ENCODE measurements around the gene UTS2B. TPM values are rescaled to one million over a fixed set of nuclear protein-coding genes. Genes with fewer than 3 reads are reported as not detected.

The UTS2B gene
- total RNA-seq, 1 donor from 2014 or later: 0.70 TPM

DNA sequence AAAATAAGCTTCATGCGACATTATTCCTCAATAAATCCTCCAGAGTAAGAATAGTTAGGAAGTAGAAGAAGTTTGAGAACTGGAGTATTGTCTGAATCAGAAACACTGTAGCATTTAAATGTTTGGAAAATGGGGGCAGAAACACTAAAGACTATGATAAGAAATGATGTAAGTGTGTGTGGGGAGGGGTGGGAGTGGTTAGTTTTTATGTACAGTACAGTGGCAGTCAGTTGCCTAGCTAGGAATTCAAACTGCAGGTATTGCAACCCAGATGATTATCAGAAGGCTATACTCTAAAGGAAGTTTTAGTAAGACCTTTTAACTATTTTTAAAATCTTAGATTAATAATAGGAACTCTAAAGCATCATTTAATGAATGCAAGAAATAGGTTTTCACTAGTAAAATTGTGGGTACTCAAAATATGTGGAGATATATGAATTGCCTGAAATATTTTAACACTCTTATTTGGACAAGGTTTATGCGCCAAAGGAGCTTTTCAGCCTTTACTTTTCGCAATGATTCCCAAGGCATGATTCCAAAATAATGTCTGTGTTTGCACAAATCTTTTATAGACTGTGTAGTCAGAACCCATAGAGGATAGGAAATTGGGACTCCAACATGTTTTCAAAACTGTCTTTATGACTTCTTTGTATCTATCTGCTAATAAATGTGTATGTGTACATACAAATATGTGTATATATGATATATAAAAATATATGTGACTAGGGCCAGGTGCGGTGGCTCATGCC, 9.1 kb downstream of the UTS2B start:
- DNase-seq (ENCODE audit: low spot score): no peak

DNA sequence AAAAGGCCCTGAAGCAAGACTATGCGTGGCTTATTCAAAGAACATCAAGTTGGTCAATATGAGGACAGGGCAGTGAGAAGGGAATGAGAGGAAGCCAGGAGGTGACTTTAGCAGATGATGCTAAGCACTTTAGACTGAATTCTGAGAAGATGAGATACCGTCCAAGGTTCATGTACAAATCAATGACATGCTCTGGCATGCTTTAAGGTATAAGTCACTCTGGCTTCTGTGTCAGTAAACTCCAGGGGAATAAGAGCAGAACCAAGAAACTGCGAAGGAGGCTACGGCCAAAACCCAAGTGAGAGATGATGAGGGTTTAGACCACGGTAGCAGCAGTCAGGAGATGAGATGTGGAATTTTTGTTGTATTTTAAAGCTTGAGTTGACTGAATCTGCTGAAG, 10.0 kb downstream of the UTS2B start:
- no peak for DNase-seq (ENCODE audit: low spot score)

DNA sequence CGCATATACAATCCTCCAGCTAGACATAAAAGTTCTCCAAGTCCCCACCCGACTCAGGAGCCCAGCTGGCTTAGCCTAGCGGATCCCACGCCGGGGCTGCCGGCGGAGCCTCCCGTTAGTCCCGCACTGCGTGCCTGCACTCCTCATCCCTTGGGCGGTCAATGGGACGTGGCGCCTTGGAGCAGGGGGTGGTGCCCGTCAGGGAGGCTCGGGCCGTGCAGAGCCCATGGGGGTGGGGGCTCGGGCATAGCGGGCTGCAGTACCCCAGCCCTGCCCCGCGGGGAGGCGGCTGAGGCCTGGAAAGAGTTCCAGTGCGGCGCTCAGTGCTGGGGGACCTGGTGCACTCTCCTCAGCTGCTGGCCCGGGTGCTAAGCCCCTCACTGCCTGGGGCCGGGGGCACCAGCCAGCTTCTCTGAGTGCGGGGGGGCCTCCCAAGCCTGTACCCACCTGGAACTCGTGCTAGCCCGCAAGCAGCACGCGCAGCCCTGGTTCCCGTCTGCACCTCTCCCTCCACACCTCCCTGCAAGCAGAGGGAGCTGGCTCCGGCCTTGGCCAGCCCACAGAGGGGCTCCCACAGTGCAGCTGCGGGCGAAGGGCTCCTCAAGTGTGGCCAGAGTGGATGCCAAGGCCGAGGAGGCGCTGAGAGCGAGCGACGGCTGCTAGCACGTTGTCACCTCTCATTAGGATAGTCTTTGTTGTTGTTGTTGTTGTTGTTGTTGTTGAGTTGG, 13.3 kb downstream of the UTS2B start:
- no peak for DNase-seq (ENCODE audit: low spot score)

DNA sequence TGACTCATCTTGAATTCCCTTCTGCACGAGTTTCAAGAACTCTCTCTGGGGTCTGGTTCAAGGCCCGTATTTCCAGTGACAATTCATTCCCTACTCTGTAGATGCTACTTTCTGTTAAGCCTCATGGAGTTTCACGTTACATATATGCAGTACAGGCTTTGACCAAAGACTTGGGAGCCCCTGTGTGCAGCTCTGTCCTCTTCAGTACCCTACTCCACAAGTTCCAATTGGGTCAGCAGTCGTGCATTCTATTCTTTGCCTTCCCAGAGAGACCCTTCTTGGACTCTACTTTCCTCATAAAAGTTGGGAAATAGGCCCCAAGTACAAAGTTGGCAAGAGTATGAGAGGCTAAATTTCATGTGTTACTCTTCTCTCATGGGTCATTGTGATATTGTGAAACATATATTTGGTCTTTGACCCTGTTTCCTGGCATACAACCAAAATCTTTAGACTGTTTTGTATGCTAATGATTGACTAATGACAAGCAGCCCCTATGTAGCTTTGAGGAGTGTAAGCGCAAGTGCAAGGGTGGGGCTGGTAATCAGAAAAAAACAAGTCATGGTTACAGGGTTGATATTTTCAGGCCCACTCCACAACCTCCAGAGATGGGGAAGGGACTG, 16.1 kb downstream of the UTS2B start:
- DNase-seq (ENCODE audit: low spot score): no peak

DNA sequence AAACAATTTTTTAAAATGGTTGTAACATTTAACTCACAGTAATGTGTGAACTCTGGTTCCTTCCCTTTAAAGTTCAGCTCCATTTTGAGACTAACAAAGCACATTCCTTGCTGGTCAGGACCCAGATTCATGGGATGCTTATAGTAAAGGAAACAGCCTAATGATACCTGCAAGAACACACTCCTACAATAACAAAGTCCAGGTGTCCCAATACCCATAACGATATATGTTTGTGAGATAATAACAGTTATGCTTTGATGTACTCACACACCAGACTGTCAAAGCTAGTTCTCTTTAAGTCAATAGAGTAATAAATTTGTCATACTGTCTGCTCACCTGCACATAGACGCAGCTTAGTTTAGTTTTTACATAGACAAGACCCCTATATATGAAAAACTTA, 17.0 kb downstream of the UTS2B start:
- no peak for DNase-seq (ENCODE audit: low spot score)

DNA sequence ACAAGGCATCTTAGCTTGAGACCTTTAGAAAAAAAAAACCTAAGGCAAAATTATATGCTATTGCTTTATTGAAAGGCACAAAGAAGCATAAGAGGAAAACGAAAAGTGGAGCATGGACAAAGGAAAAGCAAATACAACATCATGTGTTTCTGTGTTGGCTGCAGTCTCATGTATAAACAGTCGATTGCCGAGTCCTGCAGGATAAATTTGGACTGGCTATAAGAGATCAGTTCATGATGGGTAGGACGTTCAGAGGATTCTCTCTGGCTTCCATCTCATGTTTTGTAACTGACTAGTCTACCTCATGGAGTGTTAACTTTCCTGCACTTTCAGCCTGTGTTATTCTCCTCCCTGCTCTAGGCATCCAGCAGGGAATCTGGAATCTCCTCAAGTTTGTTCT, 23.0 kb downstream of the UTS2B start:
- no peak for DNase-seq (ENCODE audit: low spot score)

DNA sequence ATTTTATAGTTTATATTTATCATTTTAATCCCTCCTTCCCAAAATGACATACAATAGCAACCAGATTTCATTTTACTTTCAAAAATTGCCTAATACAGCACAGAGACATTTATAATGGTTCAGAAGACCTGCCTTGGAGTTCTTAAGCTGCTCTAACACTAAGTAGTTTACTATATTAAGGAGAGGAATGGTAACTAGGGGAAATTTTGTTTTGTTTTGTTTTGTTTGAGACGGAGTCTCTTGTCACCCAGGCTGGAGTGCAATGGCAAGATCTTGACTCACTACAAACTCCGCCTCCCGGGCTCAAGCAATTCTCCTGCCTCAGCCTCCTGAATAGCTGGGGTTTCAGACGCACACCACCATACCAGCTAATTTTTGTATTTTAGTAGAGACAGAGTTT, 23.9 kb downstream of the UTS2B start:
- no peak for DNase-seq (ENCODE audit: low spot score)

DNA sequence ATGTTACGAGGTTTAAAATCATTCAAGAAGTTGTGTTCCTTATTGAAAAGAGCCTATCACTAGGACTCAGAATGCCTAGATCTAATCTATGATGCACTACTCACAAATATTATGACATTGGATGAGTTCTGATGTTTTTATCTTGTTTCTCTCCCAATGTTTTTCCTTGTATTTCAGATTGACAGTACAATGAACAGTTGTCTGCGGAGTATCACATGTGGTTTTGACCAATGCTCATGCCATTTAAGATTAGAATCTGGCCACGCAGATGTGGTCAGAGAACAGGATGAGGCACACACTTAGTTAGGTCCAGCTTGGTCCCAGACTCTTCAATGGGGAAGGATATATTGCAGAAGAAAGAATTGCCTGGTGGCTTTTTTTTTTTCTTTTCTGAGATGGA, 26.7 kb downstream of the UTS2B start:
- DNase-seq (ENCODE audit: low spot score): no peak

DNA sequence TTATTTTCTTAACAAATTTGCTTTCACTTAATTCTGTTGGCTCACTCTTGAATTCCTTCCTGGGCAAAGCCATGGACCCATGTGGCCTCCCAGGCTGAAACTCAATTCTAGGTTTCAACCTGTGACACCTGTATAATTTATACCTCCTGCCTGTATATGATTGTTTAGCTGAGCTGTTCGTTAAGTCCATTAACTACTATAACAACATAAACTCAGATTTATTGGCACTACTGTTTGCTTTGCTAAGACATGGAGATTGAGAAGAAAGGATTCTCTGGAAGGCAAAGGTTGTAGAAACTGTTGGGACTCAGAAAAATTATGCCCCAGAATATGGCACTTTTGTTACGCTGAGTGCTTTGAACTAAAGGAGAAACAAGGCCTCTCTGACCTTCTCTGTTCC, 27.9 kb downstream of the UTS2B start:
- no peak for DNase-seq (ENCODE audit: low spot score)

DNA sequence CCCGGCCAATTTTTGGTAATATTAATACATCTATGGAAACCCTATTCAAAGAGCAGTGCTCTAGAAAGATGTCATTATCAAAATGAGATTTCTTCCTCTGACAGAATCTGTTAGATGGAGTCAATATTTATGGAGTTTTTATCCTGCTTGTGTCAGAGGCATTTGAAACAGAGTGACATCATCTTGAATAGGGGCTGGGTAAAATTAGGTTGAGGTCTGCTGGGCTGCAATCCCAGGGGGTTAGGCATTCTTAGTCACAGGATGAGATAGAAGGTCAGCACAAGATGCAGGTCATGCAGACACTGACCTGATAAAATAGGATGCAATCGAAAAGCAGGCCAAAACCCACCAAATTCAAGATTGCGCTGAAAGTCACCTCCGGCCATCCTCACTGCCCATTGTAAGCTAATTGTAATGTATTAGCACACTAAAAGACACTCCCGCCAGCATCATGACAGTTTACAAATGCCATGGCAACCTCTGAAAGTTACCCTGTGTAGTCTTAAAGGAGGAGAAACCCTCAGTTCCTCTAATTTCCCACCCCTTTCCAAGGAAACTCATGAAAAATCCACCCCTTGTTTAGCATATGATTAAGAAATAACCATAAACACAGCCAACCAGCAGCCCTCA, 28.4 kb downstream of the UTS2B start:
- DNase-seq (ENCODE audit: low spot score): no peak

DNA sequence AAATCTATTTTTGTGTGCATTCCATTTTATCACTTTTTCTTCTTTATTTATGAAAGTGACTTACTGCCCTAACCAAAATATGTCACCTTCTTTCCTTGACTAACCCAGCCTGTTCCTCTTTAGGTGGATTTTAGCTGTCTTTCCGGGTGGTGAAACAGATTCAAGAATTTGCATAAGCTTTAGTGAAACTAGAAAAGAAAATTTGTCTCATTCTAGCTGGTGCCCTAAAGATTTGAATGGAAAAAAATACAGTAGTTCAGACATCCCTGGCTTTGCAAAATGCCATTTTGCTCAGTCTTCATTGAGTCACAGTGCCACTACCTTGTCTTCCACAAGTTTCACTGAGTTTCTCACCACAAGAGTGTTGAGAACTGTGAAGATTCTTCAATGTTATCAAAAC, 29.3 kb downstream of the UTS2B start:
- no peak for DNase-seq (ENCODE audit: low spot score)

DNA sequence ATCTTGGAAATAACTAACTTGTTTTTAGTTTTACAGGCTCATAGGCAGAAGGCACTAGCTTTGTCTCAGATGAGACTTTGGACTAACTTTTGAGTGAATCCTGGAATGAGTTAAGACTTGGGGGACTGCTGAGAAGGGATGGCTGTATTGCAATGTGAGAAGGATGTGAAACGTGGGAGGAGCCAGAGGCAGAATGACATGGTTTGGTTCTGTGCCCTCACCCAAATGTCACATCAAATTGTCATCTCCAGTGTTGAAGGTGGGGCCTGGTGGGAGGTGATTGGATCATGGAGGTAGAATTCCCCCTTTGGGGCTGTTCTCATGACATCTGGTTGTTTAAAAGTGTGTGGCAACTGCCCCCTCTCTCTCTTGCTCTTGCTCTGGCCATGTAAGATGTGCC, 29.9 kb downstream of the UTS2B start:
- DNase-seq (ENCODE audit: low spot score): no peak

DNA sequence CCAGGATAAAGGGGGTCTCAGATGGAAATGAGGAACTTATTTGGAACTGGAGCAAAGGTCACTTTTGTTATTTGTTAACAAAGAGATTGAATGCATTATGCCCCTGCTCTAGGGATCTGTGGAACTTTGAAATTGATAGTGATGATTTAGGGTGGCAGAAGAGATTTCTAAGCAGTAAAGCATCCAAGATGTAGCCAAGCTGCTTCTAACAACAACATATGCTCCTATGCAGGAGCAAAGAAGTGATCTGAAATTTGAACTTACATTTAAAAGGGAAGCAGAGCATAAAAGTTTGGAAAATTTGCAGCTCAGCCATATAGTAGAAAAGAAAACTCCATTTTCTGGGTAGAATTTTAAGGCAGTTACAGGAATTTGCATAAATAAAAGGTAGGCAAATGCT, 31.5 kb downstream of the UTS2B start:
- no peak for DNase-seq (ENCODE audit: low spot score)

DNA sequence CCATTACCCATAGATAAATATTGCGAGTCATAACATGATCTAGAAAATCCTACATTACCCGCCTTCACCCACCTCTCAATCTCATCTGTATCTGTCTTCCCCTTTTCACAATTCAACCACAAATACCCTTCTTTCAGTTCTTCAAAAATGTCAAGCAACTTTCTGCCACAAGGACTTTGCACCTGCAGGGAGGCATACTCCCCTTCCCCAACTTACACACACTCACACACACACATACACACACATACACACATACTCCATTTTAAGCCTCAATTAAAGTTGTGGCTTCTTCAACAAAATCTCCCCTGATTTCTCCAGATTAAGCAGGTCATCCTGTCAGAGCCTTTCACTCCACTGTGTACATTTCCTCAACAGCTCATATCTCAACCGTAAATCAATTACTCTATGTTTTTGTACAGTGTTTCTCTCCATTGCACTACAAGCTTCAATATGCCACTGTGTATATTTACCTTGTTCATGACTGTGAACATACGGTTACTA, 34.2 kb downstream of the UTS2B start:
- DNase-seq (ENCODE audit: low spot score): no peak

DNA sequence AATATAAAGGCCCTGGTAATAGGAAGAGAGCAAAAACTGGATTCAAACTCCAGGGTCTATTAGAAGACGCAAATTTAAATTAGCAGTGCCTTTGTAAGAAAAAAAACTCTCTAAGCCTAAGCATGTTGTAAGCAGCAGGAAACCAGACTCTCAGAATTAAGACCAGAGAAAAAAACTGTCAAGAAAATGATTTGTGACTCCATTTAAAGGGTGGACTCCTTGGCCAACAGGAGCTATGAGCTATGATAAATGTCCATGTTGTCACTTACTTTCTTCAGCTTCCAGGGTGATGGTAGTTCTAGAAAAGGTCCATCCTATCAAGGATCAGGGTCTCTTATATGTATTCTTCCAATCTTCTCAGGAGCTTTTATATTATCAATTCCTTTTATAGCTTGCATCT, 36.0 kb downstream of the UTS2B start:
- DNase-seq (ENCODE audit: low spot score): no peak

DNA sequence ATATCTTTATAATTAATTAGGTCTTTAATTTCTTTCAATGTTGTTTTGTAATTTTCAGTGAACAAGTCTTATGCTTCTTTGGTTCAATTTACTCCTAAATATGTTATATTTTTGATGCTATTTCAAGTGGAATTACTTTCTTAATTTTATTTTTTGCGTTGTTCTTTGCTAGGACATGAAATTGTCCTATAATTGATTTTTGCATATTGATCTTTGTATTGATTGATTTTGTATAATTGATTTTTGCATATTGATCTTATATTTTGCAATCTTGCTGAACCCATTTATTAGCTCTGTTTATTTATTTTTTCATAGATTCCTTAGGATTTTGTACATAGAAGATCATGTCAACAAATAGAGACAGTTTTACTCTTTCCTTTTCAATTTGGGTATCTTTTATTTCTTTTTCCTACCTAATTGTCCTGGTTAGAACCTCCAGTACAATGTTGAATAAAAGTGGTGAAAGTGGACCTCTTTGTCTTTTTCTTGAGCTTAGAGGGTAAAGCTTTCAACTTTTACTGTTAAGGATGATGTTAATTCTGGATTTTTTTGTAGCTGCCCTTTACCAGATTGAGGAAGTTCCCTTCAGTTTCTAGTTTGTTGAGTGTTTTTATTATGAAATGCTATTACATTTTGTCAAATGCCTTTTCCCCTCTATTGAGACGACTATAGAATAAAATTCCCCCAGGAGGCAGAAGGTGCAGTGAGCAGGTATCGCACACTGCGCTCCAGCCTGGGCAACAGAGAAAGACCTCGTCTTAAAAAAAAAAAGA, 37.9 kb downstream of the UTS2B start:
- no peak for DNase-seq (ENCODE audit: low spot score)

DNA sequence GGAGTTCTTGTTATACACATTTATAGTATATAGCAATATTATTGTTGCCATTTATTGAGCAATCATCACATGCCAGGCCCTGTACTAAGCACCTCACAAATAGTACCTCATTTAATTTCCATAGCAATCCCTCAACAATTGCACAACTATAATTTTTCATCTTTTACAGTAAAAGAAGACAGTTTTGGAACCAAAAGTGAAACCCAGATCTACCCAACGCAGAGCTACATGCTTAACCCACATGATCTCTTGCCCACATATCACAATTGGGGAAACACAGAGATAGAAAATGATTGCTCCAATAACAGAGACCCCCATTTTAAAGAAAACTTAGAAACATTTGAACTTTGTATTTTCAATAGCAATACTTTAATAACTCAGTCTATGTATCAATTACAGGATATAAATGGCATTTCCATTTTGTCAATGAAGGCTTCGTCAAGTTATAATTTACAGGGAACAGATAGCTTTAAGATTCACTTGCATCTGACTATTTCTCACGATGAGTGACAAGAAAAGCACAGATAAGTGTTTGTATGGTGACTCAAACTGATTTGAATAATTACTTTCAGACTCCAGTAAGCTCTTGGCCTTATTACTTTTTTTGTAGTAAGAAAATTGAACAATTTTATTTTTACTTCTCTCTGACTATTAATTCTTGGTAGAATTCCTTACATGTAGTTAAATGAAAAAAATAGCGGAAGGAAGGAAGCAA, 39.9 kb downstream of the UTS2B start:
- no peak for DNase-seq (ENCODE audit: low spot score)

DNA sequence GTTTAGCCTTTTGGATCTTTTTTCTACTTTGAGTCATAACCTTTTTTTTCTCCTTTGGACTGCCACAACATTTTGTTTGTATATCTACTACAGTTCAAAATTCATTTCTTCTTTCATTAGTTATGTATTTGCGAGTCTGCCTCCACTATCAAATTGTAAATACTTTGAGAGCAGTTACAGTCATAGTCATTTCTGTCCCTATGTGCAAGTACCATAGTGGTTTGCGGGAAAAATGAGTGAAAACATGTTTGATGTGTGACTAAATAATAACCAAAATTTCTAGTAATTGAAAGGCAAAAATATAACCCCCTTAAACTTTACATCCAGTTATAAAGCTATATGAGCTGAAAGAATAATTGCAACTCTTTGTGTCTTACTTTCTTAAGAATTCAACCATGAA, 46.9 kb downstream of the UTS2B start:
- no peak for DNase-seq (ENCODE audit: low spot score)

DNA sequence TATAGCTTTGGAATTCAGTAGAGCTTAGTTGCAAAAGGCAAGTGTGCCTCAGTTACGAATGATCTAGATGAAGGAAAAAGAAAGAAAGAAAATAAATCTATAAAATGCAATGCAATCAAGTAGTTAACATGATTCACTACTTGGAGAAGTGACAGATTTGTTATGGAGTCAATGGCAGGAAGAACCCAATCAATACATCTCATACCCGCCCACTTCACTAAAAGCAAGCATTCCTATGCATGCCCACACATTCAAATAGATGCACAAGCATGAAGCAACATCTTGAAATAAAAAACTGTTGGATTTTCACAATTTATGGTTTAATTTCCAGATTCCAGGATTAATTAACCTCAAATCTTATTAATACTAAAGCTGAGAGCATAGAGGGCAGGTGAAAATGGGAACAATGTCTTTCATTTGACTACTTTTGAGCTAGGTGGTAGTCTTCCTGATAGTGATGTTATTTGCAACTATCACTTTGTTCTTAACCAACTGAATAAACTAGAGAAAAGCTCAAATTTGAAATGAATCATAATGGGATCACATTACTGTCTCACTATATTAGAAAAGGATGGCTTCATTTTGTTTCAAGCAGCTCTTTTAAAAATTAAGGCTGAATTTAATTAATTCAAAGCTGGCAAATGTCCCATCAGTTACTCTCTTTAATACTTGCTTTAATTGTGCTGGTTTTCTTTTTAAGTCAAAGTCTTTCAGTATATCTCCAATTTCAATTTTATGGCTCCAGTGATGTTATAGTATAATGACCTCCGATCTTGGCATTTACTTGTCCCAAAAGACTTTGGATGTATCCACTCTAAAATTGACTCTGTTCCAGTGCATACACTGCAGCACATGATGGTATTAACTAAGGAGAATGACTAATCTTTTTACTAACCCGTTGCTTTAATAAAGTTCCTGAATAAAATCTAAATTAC, 47.8 kb downstream of the UTS2B start:
- no peak for DNase-seq (ENCODE audit: low spot score)

DNA sequence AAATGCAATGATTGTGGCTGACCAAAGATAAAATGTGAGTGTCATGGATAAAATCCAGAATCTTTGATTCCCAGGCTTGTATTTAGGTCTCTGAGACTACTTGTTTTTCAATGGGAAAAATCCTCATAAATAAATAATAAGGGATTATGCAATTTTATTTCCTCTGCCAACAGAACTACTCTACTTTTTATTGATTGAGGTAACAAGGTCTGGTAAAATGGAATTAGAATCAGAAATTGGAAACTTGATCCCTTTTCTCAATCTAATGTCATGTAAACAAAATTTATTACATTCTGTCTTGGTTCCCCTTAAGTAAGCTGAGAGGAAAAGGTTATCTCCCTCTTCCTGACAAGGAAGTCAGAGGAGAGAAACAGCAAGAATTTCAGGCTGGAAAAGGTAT, 49.4 kb downstream of the UTS2B start:
- no peak for DNase-seq (ENCODE audit: low spot score)
